Measurements from ENCODE around the gene NBR1.
A peak's percentile ranks its signal among the peaks of the same experiment; 100 is the strongest.
"Not testable (repeated sequence)": the region's sequence is repeated elsewhere in the genome, so short reads cannot be mapped to it uniquely, and the experiment has no call there.

The NBR1 gene

DNA sequence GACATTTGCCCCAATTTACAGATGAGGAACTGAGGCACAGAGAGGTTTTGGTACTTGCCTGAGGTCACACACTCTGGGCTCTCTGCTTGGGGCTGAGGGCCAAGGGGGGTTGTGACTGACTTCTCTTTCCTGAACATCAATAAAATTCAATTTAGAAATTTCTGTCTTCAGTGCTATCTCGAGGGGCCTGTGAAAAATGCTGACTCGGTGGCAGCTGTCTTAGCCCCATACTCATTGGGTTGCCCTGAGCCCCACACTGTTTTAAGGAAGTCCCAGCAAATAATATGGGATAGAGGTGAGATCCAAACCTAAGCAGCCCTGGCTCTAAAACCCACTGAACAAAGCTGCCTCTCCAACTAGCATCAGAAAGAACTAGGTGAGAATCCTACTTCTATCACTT is 38.9 kb upstream of the NBR1 start:
- ChIA-PET POLR2A (ENCODE audit: low non-redundant PET) (no interaction called here), CTCF (no interaction called here)
- TF ChIP-seq, protein P1, sequence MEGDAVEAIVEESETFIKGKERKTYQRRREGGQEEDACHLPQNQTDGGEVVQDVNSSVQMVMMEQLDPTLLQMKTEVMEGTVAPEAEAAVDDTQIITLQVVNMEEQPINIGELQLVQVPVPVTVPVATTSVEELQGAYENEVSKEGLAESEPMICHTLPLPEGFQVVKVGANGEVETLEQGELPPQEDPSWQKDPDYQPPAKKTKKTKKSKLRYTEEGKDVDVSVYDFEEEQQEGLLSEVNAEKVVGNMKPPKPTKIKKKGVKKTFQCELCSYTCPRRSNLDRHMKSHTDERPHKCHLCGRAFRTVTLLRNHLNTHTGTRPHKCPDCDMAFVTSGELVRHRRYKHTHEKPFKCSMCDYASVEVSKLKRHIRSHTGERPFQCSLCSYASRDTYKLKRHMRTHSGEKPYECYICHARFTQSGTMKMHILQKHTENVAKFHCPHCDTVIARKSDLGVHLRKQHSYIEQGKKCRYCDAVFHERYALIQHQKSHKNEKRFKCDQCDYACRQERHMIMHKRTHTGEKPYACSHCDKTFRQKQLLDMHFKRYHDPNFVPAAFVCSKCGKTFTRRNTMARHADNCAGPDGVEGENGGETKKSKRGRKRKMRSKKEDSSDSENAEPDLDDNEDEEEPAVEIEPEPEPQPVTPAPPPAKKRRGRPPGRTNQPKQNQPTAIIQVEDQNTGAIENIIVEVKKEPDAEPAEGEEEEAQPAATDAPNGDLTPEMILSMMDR (conservative IDR thresholded peaks at IDR 0.05; ENCODE audit: low read depth), result no peak
- no peak for DNase-seq (ENCODE audit: low spot score)
- H3K27ac ChIP-seq, result peak overlapping the region; percentile 13; the same call in 1 of the 2 replicates

DNA sequence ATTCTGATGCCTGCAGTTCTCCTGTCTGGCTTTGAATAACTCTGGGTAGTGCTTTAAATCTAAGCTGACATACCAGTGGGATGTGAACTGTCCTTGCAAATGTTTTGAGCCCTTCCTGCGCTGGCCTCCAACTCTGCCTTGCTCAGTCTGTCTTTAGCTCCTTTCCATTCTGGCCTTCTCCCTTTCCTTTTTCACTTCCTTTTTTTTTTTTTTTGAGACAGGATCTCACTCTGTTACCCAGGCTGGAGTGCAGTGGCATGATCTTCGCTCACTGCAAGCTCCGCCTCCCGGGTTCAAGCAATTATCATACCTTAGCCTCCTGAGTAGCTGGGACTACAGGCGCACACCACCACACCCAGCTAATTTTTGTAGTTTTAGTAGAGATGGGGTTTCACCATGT is 37.6 kb upstream of the NBR1 start:
- peak overlapping the region; percentile 25; the same call in 1 of the 2 replicates for H3K27ac ChIP-seq
- POLR2A ChIA-PET (ENCODE audit: low non-redundant PET); DNase-seq (ENCODE audit: low spot score): not testable (repeated sequence)
- CTCF ChIA-PET, result interaction anchor here (0.7 kb wide), 1 partner anchor 206 kb away, joined by 4 read pairs; no protein-coding TSS in a partner anchor

DNA sequence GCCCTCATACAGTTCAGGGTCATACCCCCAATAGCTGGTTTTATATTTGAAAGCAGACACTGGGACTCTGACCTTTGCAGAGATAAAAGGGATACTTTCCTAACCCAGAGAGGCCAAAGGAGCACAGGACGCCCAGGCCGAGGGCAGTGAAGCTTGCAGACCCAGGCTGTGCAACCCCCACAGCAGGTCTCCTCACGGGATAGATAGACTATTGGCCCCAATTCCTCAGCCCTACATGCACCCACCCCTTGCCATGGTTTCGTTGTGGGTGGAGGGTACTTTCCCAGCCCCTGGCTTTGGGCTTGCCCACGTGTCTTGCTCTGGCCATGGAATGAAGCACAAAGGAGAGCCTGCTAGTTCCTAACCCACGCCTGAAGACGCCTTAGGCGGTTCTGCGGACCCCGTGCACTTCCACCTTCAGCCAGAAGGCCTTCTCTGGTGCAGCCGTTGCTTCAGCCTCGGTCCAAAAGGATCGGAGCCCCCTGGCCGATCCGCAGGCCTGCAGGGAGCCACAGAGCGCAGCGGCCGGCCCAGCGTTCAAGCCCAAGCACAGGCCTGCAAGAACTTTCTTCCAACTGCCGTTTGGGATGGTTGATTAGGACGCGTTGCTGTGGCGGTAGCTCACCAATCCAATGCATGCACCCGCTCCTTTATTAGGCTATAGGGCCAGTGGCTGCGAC is 36.1 kb upstream of the NBR1 start:
- ChIA-PET POLR2A (ENCODE audit: low non-redundant PET) (no interaction called here), CTCF (no interaction called here)
- TF ChIP-seq, protein P1 (conservative IDR thresholded peaks at IDR 0.05; ENCODE audit: low read depth), result no peak
- no peak for DNase-seq (ENCODE audit: low spot score)
- no peak overlapping the region for H3K27ac ChIP-seq

DNA sequence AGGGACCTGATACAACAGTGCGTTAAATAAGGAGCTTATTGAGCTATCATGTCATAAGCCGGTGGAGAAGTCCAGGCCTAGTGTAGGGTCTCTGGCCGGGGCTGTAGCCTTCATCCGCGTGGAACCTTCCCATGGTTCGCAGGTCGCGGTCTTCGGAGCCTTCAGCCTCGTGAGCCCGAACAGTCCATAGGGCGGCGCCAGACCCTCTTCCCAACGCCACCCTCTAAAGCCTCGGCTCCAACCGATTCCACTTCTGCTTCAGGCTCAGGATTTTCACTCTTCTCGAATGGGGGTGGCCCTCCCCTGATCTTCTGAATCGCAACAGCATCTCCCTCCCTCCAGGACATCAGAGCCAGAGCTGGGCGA is 35.6 kb upstream of the NBR1 start:
- H3K27ac ChIP-seq, result no peak overlapping the region
- POLR2A ChIA-PET (ENCODE audit: low non-redundant PET), result no interaction called here
- TF ChIP-seq, protein P1 (conservative IDR thresholded peaks at IDR 0.05; ENCODE audit: low read depth), result no peak
- CTCF ChIA-PET, result no interaction called here
- no peak for DNase-seq (ENCODE audit: low spot score)

DNA sequence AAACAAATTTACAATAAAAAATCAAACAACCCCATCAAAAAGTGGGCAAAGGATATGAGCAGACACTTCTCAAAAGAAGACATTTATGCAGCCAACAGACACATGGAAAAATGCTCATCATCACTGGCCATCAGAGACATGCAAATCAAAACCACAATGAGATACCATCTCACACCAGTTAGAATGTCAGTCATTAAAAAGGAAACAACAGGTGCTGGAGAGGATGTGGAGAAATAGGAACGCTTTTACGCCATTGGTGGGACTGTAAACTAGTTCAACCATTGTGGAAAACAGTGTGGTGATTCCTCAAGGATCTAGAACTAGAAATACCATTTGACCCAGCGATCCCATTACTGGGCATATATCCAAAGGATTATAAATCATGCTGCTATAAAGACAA is 34.4 kb upstream of the NBR1 start:
- POLR2A ChIA-PET (ENCODE audit: low non-redundant PET); H3K27ac ChIP-seq; DNase-seq (ENCODE audit: low spot score); CTCF ChIA-PET: not testable (repeated sequence)

DNA sequence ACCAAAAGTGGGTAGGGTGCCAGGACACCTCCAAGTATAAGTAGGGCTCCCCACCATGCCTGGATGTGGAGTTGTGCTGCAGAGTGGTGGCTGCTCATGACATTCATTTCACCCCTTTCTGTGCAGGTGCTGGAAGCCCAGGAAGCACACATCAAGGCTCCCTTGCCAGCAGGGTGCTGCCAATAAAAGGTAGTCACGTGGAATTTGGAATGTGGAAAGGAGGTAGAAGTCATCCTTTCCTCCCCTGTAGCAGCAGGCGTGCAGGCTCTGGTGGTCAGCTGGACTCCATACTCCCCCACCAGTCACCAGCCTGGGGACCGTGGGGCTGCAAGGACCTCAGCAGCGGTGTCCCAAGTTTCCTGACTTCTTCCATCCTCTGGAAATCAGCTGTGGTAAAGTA is 32.5 kb upstream of the NBR1 start:
- POLR2A ChIA-PET (ENCODE audit: low non-redundant PET); DNase-seq (ENCODE audit: low spot score); H3K27ac ChIP-seq: not testable (repeated sequence)
- CTCF ChIA-PET, result interaction anchor here (0.6 kb wide), 1 partner anchor 55 kb away, joined by 3 read pairs; no protein-coding TSS in a partner anchor

DNA sequence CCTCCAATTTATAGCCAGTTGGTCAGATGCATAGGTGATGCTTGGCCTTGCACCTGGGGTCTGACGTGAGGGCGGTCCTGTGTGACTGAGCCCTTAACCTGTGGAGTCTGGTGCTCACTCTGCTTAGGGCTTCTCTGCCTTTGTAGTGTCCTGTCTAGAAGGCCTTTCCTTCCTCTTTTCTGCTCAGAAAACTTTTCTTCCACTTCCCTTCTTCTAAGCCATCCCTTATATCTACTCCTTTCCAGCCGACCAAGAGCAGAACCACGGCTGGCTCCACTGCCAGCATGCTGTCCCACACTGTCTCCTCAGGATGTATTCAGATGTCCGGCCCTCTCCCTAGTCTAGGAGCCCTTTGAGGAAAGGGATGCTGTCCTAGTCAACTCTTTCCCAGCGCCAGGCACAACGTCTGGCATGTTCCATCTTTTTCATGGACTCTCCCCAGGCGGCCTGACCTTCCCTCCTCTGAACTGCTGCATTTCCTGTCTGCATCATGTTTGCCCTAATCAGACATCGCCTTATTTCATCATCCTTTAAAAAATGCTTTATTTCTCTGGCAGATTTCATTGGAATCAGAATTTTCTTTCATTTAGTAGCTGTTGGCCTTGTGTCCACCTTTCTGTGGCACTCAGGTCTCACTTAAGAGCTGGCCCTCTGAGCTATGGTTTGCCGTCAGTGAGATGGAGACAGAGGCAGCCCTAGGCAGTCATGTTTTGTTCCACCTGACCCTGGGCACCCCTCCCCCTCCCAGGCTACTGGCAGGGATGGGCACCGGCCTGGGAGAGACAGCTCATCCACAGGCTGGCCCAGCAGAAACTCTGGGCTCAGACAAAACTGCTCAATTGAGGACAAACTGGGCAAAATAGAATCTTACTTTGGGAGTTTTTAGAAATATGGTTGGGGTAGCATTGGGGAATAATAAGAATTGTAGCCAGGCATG is 30.4 kb upstream of the NBR1 start:
- TF ChIP-seq, protein P1 (conservative IDR thresholded peaks at IDR 0.05; ENCODE audit: low read depth), result no peak
- CTCF ChIA-PET, result no interaction called here

DNA sequence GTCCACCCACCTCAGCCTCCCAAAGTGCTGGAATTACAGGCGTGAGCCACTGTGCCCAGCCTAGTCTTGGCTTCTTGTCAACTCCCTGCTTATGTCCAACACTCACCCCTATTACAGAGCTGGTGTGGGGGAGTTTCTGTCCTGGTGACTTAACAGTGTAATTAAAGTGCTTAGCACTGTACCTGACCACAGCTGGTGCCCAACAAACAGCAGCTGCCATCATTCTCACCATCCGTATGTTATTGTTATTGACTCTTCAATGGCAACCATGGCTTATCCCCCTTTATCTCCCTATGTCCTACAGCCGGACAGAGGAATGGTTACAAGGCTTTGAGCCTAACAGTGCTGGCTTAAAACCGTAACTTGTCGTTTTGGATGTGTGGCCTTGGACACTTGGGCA is 28.9 kb upstream of the NBR1 start:
- ChIA-PET CTCF (no interaction called here), POLR2A (ENCODE audit: low non-redundant PET) (no interaction called here)
- DNase-seq (ENCODE audit: low spot score), result no peak
- TF ChIP-seq, protein P1 (conservative IDR thresholded peaks at IDR 0.05; ENCODE audit: low read depth), result no peak
- no peak overlapping the region for H3K27ac ChIP-seq

More for the DNA sequence above, 30.4 kb upstream of the NBR1 start:
- no peak for DNase-seq (ENCODE audit: low spot score)
- no peak overlapping the region for H3K27ac ChIP-seq
- POLR2A ChIA-PET (ENCODE audit: low non-redundant PET), result interaction anchor here (0.6 kb wide), 1 partner anchor 38 kb away, joined by 9 read pairs; no protein-coding TSS in a partner anchor
